ENCODE measurements around the gene KDM4C. TPM values are rescaled to one million over a fixed set of nuclear protein-coding genes. Genes with fewer than 3 reads are reported as not detected.

The KDM4C gene
- total RNA-seq, 2 experiments from 2014 or later, result 51.5 to 60.3 TPM

- no peak for TF ChIP-seq EZH2phosphoT487 (IDR thresholded peaks at IDR 0.05; ENCODE audit: borderline replicate concordance, low read depth, low read length)
- CTCF ChIA-PET (ENCODE audit: unreplicated experiment), result no interaction called here
- Histone ChIP-seq H3K4me2 (ENCODE audit: low read length) (no peak overlapping the region), H4K20me1 (ENCODE audit: insufficient read depth, low read length) (no peaks in the 10 kb centered on the region), H3K36me3 (ENCODE audit: insufficient read depth, low read length) (peaks cover 22% of the 10 kb centered on the region), H3K4me3 (ENCODE audit: low read depth, low read length, poor library complexity, severe bottlenecking) (no peak overlapping the region), H3K9me3 (ENCODE audit: low read length) (no peaks in the 10 kb centered on the region), H2AFZ (ENCODE audit: low read length) (no peak overlapping the region), H3K79me2 (ENCODE audit: insufficient read depth, low read depth, low read length) (no peaks in the 10 kb centered on the region), H3K9me2 (ENCODE audit: insufficient read depth, low read length) (no peaks in the 10 kb centered on the region), H3K27ac (ENCODE audit: low read depth, low read length, poor library complexity, severe bottlenecking) (no peak overlapping the region), H3K4me1 (ENCODE audit: insufficient read depth, low read length, poor library complexity, severe bottlenecking) (no peaks in the 10 kb centered on the region)
- DNase-seq (ENCODE audit: low spot score), result no peak
- no TSS peak for BruUV-seq (replicated peaks)
- intact Hi-C loops (cut with micrococcal nuclease; ENCODE audit: unreplicated experiment), result loop anchor here (5.0 kb wide), 1 partner anchor 218 kb away; no protein-coding TSS in a partner anchor
- POLR2A ChIA-PET, result interaction anchor here (1.1 kb wide), 1 partner anchor 29 kb away, joined by 3 read pairs; no protein-coding TSS in a partner anchor
Observed at GRCh38 chr9:6834306-6834705, 76.5 kb downstream of the KDM4C start.

- TF ChIP-seq CTCF (conservative IDR thresholded peaks at IDR 0.05; ENCODE audit: low read length), result no peak
- no peak for TF ChIP-seq EZH2phosphoT487 (IDR thresholded peaks at IDR 0.05; ENCODE audit: borderline replicate concordance, low read depth, low read length)
- no peaks in the 10 kb centered on the region for H3K9me2 ChIP-seq (ENCODE audit: insufficient read depth, low read length)
- H3K36me3 ChIP-seq (ENCODE audit: insufficient read depth, low read length), result peaks cover 8% of the 10 kb centered on the region
- H3K4me1 ChIP-seq (ENCODE audit: insufficient read depth, low read length, poor library complexity, severe bottlenecking), result no peaks in the 10 kb centered on the region
- no peak overlapping the region for H3K4me3 ChIP-seq (ENCODE audit: low read depth, low read length, poor library complexity, severe bottlenecking)
- BruUV-seq (replicated peaks), result no TSS peak
- no peaks in the 10 kb centered on the region for H4K20me1 ChIP-seq (ENCODE audit: insufficient read depth, low read length)
- DNase-seq (ENCODE audit: low spot score), result no peak
- H3K27ac ChIP-seq (ENCODE audit: low read depth, low read length, poor library complexity, severe bottlenecking), result no peak overlapping the region
- H2AFZ ChIP-seq (ENCODE audit: low read length), result no peak overlapping the region
- CTCF ChIA-PET (ENCODE audit: unreplicated experiment), result no interaction called here
- no peaks in the 10 kb centered on the region for H3K79me2 ChIP-seq (ENCODE audit: insufficient read depth, low read depth, low read length)
- intact Hi-C loops (cut with micrococcal nuclease; ENCODE audit: unreplicated experiment), result no loop called here
- no peak overlapping the region for H3K4me2 ChIP-seq (ENCODE audit: low read length)
- POLR2A ChIA-PET, result no interaction called here
- no peaks in the 10 kb centered on the region for H3K9me3 ChIP-seq (ENCODE audit: low read length)
Observed at GRCh38 chr9:6838158-6838557, 80.4 kb downstream of the KDM4C start.

- no peak for TF ChIP-seq EZH2phosphoT487 (IDR thresholded peaks at IDR 0.05; ENCODE audit: borderline replicate concordance, low read depth, low read length)
- no peak for TF ChIP-seq CTCF (conservative IDR thresholded peaks at IDR 0.05; ENCODE audit: low read length)
- no peaks in the 10 kb centered on the region for H3K36me3 ChIP-seq (ENCODE audit: insufficient read depth, low read length)
- no TSS peak for BruUV-seq (replicated peaks)
- H3K27ac ChIP-seq (ENCODE audit: low read depth, low read length, poor library complexity, severe bottlenecking), result no peak overlapping the region
- H3K4me3 ChIP-seq (ENCODE audit: low read depth, low read length, poor library complexity, severe bottlenecking), result no peak overlapping the region
- CTCF ChIA-PET (ENCODE audit: unreplicated experiment), result no interaction called here
- H3K4me2 ChIP-seq (ENCODE audit: low read length), result no peak overlapping the region
- no peak for DNase-seq (ENCODE audit: low spot score)
- no peak overlapping the region for H2AFZ ChIP-seq (ENCODE audit: low read length)
- no peaks in the 10 kb centered on the region for H4K20me1 ChIP-seq (ENCODE audit: insufficient read depth, low read length)
- no peaks in the 10 kb centered on the region for H3K4me1 ChIP-seq (ENCODE audit: insufficient read depth, low read length, poor library complexity, severe bottlenecking)
- no peaks in the 10 kb centered on the region for H3K9me3 ChIP-seq (ENCODE audit: low read length)
- H3K79me2 ChIP-seq (ENCODE audit: insufficient read depth, low read depth, low read length), result no peaks in the 10 kb centered on the region
- no peaks in the 10 kb centered on the region for H3K9me2 ChIP-seq (ENCODE audit: insufficient read depth, low read length)
- intact Hi-C loops (cut with micrococcal nuclease; ENCODE audit: unreplicated experiment), result no loop called here
- POLR2A ChIA-PET, result interaction anchor here (0.7 to 1.0 kb wide), 3 partner anchors 22 to 243 kb away, joined by 4 read pairs; no protein-coding TSS in a partner anchor
Observed at GRCh38 chr9:6842584-6842947, 84.8 kb downstream of the KDM4C start.
